Nephron progenitor cell (in vitro differentiated cells): ENCODE data around the gene BLTP2.

Experiments used
- DNase-seq: peaks from one replicate; pipeline ENCODE4 v3.0.0; 2021
- H3K27ac Mint-ChIP-seq: 2 replicates; pipeline ENCODE4 v1.8.0; 2021; ENCODE audit warnings: mild to moderate bottlenecking, moderate library complexity, mixed read lengths
- H3K27me3 Mint-ChIP-seq: 2 replicates; pipeline ENCODE4 v1.8.0; 2021; ENCODE audit warnings: mild to moderate bottlenecking, low read depth, mixed read lengths; ENCODE audit not compliant: poor library complexity
- H3K36me3 Mint-ChIP-seq: 2 replicates; pipeline ENCODE4 v1.8.0; 2021; ENCODE audit warnings: low read depth, mixed read lengths
- H3K4me1 Mint-ChIP-seq: 2 replicates; pipeline ENCODE4 v1.8.0; 2021; ENCODE audit warnings: mixed read lengths
- H3K4me3 Mint-ChIP-seq: 2 replicates; pipeline ENCODE4 v1.8.0; 2021; ENCODE audit warnings: mild to moderate bottlenecking, moderate library complexity, mixed read lengths
- H3K9me3 Mint-ChIP-seq: 2 replicates; pipeline ENCODE4 v1.8.0; 2021; ENCODE audit warnings: mild to moderate bottlenecking, moderate library complexity, mixed read lengths
- TF ChIP-seq, protein P1 (sequence below): fragments of 200-600 bp; sonication (generic); IDR thresholded peaks from 2 replicates; pipeline ENCODE4 v1.5.0; 2021; ENCODE audit warnings: antibody characterized with exemption

Gene BLTP2

DNA sequence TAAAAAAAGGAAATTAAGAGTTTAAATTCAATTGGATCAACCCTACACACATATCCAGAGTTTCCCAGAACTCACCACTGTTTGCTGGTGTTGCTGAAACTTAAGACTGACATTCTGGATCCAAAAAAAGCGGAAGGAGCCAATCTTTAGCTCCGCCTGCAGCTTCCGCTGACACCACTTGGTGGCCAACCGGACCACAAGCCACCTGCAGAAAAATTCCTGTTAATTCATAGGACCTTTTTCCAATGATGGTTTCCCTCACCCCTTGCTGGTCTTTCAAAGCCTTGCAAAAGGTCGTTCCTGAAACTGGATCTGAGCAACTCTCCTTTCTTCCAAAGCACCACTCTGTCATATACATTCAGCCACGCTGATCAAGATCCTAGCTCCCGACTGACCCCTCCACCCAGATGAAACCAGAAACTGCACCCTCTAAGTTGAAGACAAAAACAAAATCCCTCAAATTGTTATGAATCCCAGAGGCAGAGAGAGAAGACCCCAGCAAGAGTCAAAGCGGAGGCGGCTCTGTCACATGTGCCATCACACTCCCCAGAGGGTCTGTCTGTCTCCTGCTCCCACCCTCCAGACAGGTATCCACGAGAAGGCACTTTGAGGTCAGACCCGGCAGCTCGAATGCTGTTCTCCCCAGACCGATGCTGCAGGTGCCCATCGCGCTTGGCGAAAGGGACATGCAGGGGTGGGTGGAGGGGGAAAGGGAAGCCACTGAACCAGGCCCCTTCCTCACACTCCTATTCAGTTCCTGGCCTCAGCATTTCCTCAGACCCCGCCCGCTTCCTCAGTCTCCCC, 773 bp downstream of the BLTP2 start:
- H3K9me3 Mint-ChIP-seq: no peaks in the 10 kb centered on the region
- H3K36me3 Mint-ChIP-seq: peaks cover 52% of the 10 kb centered on the region
- DNase-seq: peak; percentile 49
- peak overlapping the region; percentile 6 for H3K27ac Mint-ChIP-seq
- H3K27me3 Mint-ChIP-seq: no peaks in the 10 kb centered on the region
- H3K4me1 Mint-ChIP-seq: peaks cover 35% of the 10 kb centered on the region
- peak overlapping the region; percentile 91 for H3K4me3 Mint-ChIP-seq
- TF ChIP-seq, protein P1, sequence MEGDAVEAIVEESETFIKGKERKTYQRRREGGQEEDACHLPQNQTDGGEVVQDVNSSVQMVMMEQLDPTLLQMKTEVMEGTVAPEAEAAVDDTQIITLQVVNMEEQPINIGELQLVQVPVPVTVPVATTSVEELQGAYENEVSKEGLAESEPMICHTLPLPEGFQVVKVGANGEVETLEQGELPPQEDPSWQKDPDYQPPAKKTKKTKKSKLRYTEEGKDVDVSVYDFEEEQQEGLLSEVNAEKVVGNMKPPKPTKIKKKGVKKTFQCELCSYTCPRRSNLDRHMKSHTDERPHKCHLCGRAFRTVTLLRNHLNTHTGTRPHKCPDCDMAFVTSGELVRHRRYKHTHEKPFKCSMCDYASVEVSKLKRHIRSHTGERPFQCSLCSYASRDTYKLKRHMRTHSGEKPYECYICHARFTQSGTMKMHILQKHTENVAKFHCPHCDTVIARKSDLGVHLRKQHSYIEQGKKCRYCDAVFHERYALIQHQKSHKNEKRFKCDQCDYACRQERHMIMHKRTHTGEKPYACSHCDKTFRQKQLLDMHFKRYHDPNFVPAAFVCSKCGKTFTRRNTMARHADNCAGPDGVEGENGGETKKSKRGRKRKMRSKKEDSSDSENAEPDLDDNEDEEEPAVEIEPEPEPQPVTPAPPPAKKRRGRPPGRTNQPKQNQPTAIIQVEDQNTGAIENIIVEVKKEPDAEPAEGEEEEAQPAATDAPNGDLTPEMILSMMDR: peak; percentile 62

DNA sequence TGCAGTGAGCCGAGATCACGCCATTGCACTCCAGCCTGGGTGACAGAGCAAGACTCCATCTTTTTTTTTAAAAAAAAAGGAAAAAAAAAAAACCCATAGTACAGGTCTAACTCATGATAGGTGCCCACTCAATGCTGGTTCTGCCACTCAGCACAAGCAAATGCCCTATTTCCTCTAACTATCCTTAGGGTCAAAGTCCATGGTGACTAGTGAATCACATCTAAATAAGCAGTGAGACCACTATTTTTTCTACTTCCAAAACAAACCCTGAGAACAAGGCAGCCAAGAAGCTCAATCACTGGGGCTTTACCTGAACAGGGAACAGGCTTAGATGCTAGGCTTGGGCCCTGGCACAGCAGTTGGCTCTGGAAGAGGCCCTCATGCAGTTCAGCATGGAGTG, 3.4 kb downstream of the BLTP2 start:
- Mint-ChIP-seq H3K36me3 (peaks cover 60% of the 10 kb centered on the region), H3K27me3 (no peaks in the 10 kb centered on the region), H3K9me3 (no peaks in the 10 kb centered on the region), H3K4me1 (peaks cover 31% of the 10 kb centered on the region), H3K4me3 (no peak overlapping the region), H3K27ac (no peak overlapping the region)
- TF ChIP-seq, protein P1: no peak
- DNase-seq: no peak

DNA sequence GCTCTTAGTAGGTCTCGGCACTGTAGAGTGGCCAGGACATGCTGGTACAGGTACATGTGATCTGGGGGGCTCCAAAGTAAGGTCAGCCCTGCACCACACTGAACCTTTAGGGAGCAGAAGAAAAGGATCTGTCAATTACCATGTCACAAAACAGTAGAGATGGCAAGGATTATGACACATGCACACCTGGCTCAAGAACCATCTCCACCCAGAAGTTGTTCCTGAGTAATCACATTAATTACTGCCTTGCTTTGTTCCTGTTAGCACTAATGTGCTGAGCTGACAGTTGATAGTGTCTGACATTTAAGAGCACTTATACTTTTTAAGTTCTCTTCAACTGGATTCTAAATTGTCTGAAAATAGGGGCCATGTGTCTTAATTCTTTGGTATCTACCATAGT, 9.5 kb downstream of the BLTP2 start:
- no peak overlapping the region for H3K27ac Mint-ChIP-seq
- no peaks in the 10 kb centered on the region for H3K9me3 Mint-ChIP-seq
- no peaks in the 10 kb centered on the region for H3K27me3 Mint-ChIP-seq
- H3K4me3 Mint-ChIP-seq: no peak overlapping the region
- H3K36me3 Mint-ChIP-seq: peaks cover 93% of the 10 kb centered on the region
- DNase-seq: no peak
- no peaks in the 10 kb centered on the region for H3K4me1 Mint-ChIP-seq
- TF ChIP-seq, protein P1: no peak

DNA sequence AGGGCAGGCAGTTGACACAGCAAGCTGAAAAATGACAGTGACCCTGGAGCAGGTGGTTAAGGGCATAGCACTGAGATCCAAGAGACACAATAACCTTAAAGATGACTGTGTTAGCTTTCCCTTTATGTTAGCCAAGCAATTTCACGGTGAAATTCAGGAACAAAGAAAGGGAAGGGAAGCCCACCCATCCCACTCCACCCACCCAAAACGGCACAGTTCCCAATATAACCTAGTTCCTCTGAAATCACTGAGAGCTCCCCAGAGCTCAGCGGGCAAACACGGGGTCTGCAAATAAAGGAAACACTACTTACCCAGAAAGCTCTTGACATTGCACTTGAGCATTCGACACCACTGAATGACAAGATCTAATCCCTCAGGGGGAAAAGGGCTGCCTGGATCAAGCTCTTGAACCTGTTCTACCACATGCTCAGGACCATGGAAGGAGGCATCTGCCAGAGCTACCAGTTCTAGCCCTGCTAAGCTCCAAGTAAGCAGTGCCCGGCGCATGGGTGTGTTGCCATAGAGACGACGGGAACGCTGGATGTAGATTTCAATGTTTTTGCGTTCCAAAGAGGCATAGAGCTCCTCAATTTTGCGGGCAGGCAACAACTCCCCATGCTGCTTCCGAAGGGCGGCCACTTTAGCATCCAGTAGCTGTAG, 10.6 kb downstream of the BLTP2 start:
- Mint-ChIP-seq H3K36me3 (peaks cover 83% of the 10 kb centered on the region), H3K9me3 (no peaks in the 10 kb centered on the region), H3K4me3 (no peak overlapping the region), H3K27ac (no peak overlapping the region), H3K27me3 (no peaks in the 10 kb centered on the region), H3K4me1 (no peaks in the 10 kb centered on the region)
- TF ChIP-seq, protein P1: no peak
- no peak for DNase-seq

DNA sequence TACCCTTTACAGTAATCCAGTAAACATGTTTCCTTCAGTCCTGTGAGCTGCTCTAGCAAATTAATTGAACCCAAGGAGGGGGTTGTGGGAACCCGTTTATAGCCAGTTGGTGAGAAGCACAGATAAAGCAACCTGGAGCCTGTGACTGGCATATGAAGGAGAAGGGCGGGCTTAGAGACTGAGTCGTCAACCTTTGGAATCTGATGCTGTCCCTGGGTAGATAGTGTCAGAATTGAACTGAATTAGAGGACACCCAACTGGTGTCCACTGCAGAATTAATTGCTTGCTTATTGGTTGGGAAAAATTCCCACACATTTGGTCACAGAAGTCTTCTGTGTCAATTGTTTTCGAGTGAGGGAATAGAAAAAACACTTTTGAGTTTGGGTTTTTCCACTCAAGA, 18.1 kb downstream of the BLTP2 start:
- Mint-ChIP-seq H3K4me1 (no peaks in the 10 kb centered on the region), H3K27me3 (no peaks in the 10 kb centered on the region), H3K27ac (no peak overlapping the region), H3K9me3 (no peaks in the 10 kb centered on the region), H3K4me3 (no peak overlapping the region), H3K36me3 (peaks cover 61% of the 10 kb centered on the region)
- no peak for DNase-seq
- TF ChIP-seq, protein P1: no peak
